ENCODE measurements around the gene STARD3. TPM values are rescaled to one million over a fixed set of nuclear protein-coding genes. Genes with fewer than 3 reads are reported as not detected.
A peak's percentile ranks its signal among the peaks of the same experiment; 100 is the strongest.

The STARD3 gene
- total RNA-seq, 1 donor from 2014 or later: 11.5 TPM

GRCh38 chr17:39634384-39634871 is 2.5 kb upstream of the STARD3 start:
- H3K4me3 ChIP-seq (ENCODE audit: low read length in 3 of 3): no peak overlapping the region
- peaks cover 0 to 2% (median 0%) of the 10 kb centered on the region in 3 donors for H3K36me3 ChIP-seq (ENCODE audit: control insufficient read depth in 3 of 3, insufficient read depth in 3 of 3, low read length in 3 of 3)
- peak overlapping the region in 1 of 3 donors; percentile 16 for H3K9ac ChIP-seq (ENCODE audit: low read depth in 1 of 3, low read length in 3 of 3)

DNA sequence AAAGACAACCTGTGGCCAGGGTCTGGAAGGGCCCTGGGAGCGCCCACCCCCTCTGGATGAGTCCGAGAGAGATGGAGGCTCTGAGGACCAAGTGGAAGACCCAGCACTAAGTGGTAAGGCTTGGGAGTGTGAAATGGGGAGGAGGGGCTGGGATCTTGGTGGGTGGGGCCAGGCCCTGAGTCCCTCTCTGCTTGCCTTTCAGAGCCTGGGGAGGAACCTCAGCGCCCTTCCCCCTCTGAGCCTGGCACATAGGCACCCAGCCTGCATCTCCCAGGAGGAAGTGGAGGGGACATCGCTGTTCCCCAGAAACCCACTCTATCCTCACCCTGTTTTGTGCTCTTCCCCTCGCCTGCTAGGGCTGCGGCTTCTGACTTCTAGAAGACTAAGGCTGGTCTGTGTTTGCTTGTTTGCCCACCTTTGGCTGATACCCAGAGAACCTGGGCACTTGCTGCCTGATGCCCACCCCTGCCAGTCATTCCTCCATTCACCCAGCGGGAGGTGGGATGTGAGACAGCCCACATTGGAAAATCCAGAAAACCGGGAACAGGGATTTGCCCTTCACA is 1.2 kb upstream of the STARD3 start:
- H3K27me3 ChIP-seq (ENCODE audit: control insufficient read depth in 3 of 3, insufficient read depth in 3 of 3, low read length in 3 of 3): peaks cover 0 to 17% (median 14%) of the 10 kb centered on the region in 3 donors
- peaks cover 0 to 2% (median 0%) of the 10 kb centered on the region in 3 donors for H3K36me3 ChIP-seq (ENCODE audit: control insufficient read depth in 3 of 3, insufficient read depth in 3 of 3, low read length in 3 of 3)
- peak overlapping the region in 1 of 3 donors; percentile 97 for H3K9ac ChIP-seq (ENCODE audit: low read depth in 1 of 3, low read length in 3 of 3)
- H3K27ac ChIP-seq (ENCODE audit: low read depth, low read length): peak overlapping the region; percentile 93
- H3K4me3 ChIP-seq (ENCODE audit: low read length in 3 of 3): peak overlapping the region in 1 of 3 donors; percentile 95
- peaks cover 30 to 60% (median 42%) of the 10 kb centered on the region in 3 donors for H3K4me1 ChIP-seq (ENCODE audit: control insufficient read depth in 3 of 3, insufficient read depth in 3 of 3, low read length in 3 of 3)
- H3K9me3 ChIP-seq (ENCODE audit: control insufficient read depth in 3 of 3, low read length in 3 of 3): no peaks in the 10 kb centered on the region

More at GRCh38 chr17:39634384-39634871, 2.5 kb upstream of the STARD3 start:
- H3K9me3 ChIP-seq (ENCODE audit: control insufficient read depth in 3 of 3, low read length in 3 of 3): no peaks in the 10 kb centered on the region
- peaks cover 6 to 27% (median 24%) of the 10 kb centered on the region in 3 donors for H3K27me3 ChIP-seq (ENCODE audit: control insufficient read depth in 3 of 3, insufficient read depth in 3 of 3, low read length in 3 of 3)
- peaks cover 26 to 48% (median 31%) of the 10 kb centered on the region in 3 donors for H3K4me1 ChIP-seq (ENCODE audit: control insufficient read depth in 3 of 3, insufficient read depth in 3 of 3, low read length in 3 of 3)
- H3K27ac ChIP-seq (ENCODE audit: low read depth, low read length): no peak overlapping the region

- Histone ChIP-seq H3K27me3 (ENCODE audit: control insufficient read depth in 3 of 3, insufficient read depth in 3 of 3, low read length in 3 of 3) (peaks cover 0 to 12% (median 7%) of the 10 kb centered on the region in 3 donors), H3K9ac (ENCODE audit: low read depth in 1 of 3, low read length in 3 of 3) (peak overlapping the region; percentile 95 to 97 (median 97)), H3K4me3 (ENCODE audit: low read length in 3 of 3) (peak overlapping the region; percentile 89 to 95 (median 94)), H3K9me3 (ENCODE audit: control insufficient read depth in 3 of 3, low read length in 3 of 3) (no peaks in the 10 kb centered on the region), H3K27ac (ENCODE audit: low read depth, low read length) (peak overlapping the region; percentile 93), H3K4me1 (ENCODE audit: control insufficient read depth in 3 of 3, insufficient read depth in 3 of 3, low read length in 3 of 3) (peaks cover 30 to 69% (median 47%) of the 10 kb centered on the region in 3 donors), H3K36me3 (ENCODE audit: control insufficient read depth in 3 of 3, insufficient read depth in 3 of 3, low read length in 3 of 3) (peaks cover 0 to 2% (median 0%) of the 10 kb centered on the region in 3 donors)
Measured at GRCh38 chr17:39636587-39636926, 387 bp upstream of the STARD3 start.

- peaks cover 0 to 2% (median 2%) of the 10 kb centered on the region in 3 donors for H3K36me3 ChIP-seq (ENCODE audit: control insufficient read depth in 3 of 3, insufficient read depth in 3 of 3, low read length in 3 of 3)
- no peaks in the 10 kb centered on the region for H3K27me3 ChIP-seq (ENCODE audit: control insufficient read depth in 3 of 3, insufficient read depth in 3 of 3, low read length in 3 of 3)
- H3K9me3 ChIP-seq (ENCODE audit: control insufficient read depth in 3 of 3, low read length in 3 of 3): no peaks in the 10 kb centered on the region
- peak overlapping the region; percentile 89 to 95 (median 94) for H3K4me3 ChIP-seq (ENCODE audit: low read length in 3 of 3)
- H3K9ac ChIP-seq (ENCODE audit: low read depth in 1 of 3, low read length in 3 of 3): peak overlapping the region; percentile 95 to 97 (median 97)
- H3K4me1 ChIP-seq (ENCODE audit: control insufficient read depth in 3 of 3, insufficient read depth in 3 of 3, low read length in 3 of 3): peaks cover 38 to 86% (median 63%) of the 10 kb centered on the region in 3 donors
- no peak overlapping the region for H3K27ac ChIP-seq (ENCODE audit: low read depth, low read length)
Measured at GRCh38 chr17:39638317-39638716, 1.4 kb downstream of the STARD3 start.

DNA sequence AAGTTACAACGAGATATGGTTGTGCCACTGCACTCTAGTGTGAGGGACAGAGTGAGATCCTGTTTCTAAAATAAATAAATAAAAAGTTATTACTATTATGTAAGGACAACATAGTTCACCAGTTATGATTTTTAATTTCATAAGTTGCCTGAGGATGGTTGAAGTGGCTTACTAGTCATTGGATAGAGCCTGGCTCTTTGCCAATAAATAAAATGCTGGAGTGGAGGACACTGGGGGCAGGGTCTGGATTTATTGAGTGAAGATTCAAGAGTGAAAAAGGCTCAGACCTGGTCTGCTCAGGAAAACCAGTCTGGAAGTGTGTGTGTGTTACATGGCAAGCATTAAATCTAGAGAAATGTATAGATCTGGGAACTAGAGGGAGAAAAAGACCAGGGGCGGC is 2.1 kb downstream of the STARD3 start:
- Histone ChIP-seq H3K4me1 (ENCODE audit: control insufficient read depth in 3 of 3, insufficient read depth in 3 of 3, low read length in 3 of 3) (peaks cover 38 to 93% (median 63%) of the 10 kb centered on the region in 3 donors), H3K27me3 (ENCODE audit: control insufficient read depth in 3 of 3, insufficient read depth in 3 of 3, low read length in 3 of 3) (no peaks in the 10 kb centered on the region), H3K4me3 (ENCODE audit: low read length in 3 of 3) (no peak overlapping the region), H3K27ac (ENCODE audit: low read depth, low read length) (no peak overlapping the region), H3K36me3 (ENCODE audit: control insufficient read depth in 3 of 3, insufficient read depth in 3 of 3, low read length in 3 of 3) (peaks cover 0 to 2% (median 2%) of the 10 kb centered on the region in 3 donors), H3K9ac (ENCODE audit: low read depth in 1 of 3, low read length in 3 of 3) (peak overlapping the region in 1 of 3 donors; percentile 57), H3K9me3 (ENCODE audit: control insufficient read depth in 3 of 3, low read length in 3 of 3) (no peaks in the 10 kb centered on the region)

GRCh38 chr17:39639566-39640458 is 2.9 kb downstream of the STARD3 start:
- Histone ChIP-seq H3K9me3 (ENCODE audit: control insufficient read depth in 3 of 3, low read length in 3 of 3) (no peaks in the 10 kb centered on the region), H3K4me1 (ENCODE audit: control insufficient read depth in 3 of 3, insufficient read depth in 3 of 3, low read length in 3 of 3) (peaks cover 38 to 90% (median 62%) of the 10 kb centered on the region in 3 donors), H3K4me3 (ENCODE audit: low read length in 3 of 3) (no peak overlapping the region), H3K9ac (ENCODE audit: low read depth in 1 of 3, low read length in 3 of 3) (peak overlapping the region in 2 of 3 donors; percentile 14 to 57), H3K27ac (ENCODE audit: low read depth, low read length) (no peak overlapping the region), H3K36me3 (ENCODE audit: control insufficient read depth in 3 of 3, insufficient read depth in 3 of 3, low read length in 3 of 3) (peaks cover 0 to 2% (median 2%) of the 10 kb centered on the region in 3 donors), H3K27me3 (ENCODE audit: control insufficient read depth in 3 of 3, insufficient read depth in 3 of 3, low read length in 3 of 3) (no peaks in the 10 kb centered on the region)

DNA sequence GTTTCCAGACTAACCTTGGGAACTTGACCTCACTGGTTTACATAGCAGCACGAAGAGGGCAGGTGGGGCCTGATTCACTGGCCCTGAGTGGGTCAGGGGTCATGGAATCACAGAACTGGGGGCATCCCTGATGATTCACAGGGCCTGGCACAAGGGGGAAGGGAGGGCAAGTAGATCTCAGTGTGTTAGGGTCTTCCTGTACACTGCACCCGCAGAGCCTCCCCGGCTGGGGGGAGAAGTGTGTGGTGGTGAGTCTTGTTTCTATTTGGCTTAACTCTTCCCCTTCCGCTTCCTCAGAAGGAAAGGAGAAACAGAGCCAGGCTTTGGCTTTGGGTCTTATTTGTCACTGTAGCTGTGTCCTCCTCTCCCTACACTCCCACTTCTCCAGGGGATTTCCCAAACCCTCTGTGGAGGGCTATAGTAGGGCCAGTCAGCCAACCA is 3.7 kb downstream of the STARD3 start:
- no peak overlapping the region for H3K4me3 ChIP-seq (ENCODE audit: low read length in 3 of 3)
- peaks cover 38 to 84% (median 62%) of the 10 kb centered on the region in 3 donors for H3K4me1 ChIP-seq (ENCODE audit: control insufficient read depth in 3 of 3, insufficient read depth in 3 of 3, low read length in 3 of 3)
- H3K27me3 ChIP-seq (ENCODE audit: control insufficient read depth in 3 of 3, insufficient read depth in 3 of 3, low read length in 3 of 3): no peaks in the 10 kb centered on the region
- peak overlapping the region in 1 of 3 donors; percentile 25 for H3K9ac ChIP-seq (ENCODE audit: low read depth in 1 of 3, low read length in 3 of 3)
- H3K9me3 ChIP-seq (ENCODE audit: control insufficient read depth in 3 of 3, low read length in 3 of 3): no peaks in the 10 kb centered on the region
- H3K27ac ChIP-seq (ENCODE audit: low read depth, low read length): no peak overlapping the region
- peaks cover 0 to 2% (median 2%) of the 10 kb centered on the region in 3 donors for H3K36me3 ChIP-seq (ENCODE audit: control insufficient read depth in 3 of 3, insufficient read depth in 3 of 3, low read length in 3 of 3)

GRCh38 chr17:39641097-39641496 is 4.2 kb downstream of the STARD3 start:
- Histone ChIP-seq H3K36me3 (ENCODE audit: control insufficient read depth in 3 of 3, insufficient read depth in 3 of 3, low read length in 3 of 3) (peaks cover 0 to 2% (median 2%) of the 10 kb centered on the region in 3 donors), H3K9me3 (ENCODE audit: control insufficient read depth in 3 of 3, low read length in 3 of 3) (no peaks in the 10 kb centered on the region), H3K4me3 (ENCODE audit: low read length in 3 of 3) (no peak overlapping the region), H3K9ac (ENCODE audit: low read depth in 1 of 3, low read length in 3 of 3) (peak overlapping the region in 2 of 3 donors; percentile 25 to 27), H3K27me3 (ENCODE audit: control insufficient read depth in 3 of 3, insufficient read depth in 3 of 3, low read length in 3 of 3) (no peaks in the 10 kb centered on the region), H3K27ac (ENCODE audit: low read depth, low read length) (no peak overlapping the region), H3K4me1 (ENCODE audit: control insufficient read depth in 3 of 3, insufficient read depth in 3 of 3, low read length in 3 of 3) (peaks cover 35 to 79% (median 60%) of the 10 kb centered on the region in 3 donors)

DNA sequence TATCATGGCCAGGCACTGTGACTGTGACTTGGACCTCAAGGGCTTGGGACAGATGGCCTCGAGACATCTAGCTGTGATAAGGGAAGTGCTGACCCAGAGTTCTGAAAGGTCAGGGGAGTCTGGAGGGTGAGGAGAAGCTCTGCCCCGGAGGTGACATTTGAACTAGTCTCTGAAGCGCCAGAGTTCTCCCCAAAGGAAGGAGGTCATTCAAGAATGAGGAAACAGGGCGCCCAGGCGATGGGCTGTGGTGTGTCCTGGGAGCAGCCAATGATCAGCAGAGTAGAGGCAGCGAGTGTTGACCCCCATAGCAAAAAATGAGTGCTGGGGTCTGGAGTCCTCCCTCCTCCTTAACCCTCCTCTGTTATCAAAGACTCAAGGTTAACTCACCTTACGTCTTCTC is 4.9 kb downstream of the STARD3 start:
- no peak overlapping the region for H3K4me3 ChIP-seq (ENCODE audit: low read length in 3 of 3)
- peaks cover 29 to 71% (median 54%) of the 10 kb centered on the region in 3 donors for H3K4me1 ChIP-seq (ENCODE audit: control insufficient read depth in 3 of 3, insufficient read depth in 3 of 3, low read length in 3 of 3)
- H3K9ac ChIP-seq (ENCODE audit: low read depth in 1 of 3, low read length in 3 of 3): peak overlapping the region in 1 of 3 donors; percentile 50
- peaks cover 0 to 2% (median 2%) of the 10 kb centered on the region in 3 donors for H3K36me3 ChIP-seq (ENCODE audit: control insufficient read depth in 3 of 3, insufficient read depth in 3 of 3, low read length in 3 of 3)
- no peaks in the 10 kb centered on the region for H3K27me3 ChIP-seq (ENCODE audit: control insufficient read depth in 3 of 3, insufficient read depth in 3 of 3, low read length in 3 of 3)
- H3K9me3 ChIP-seq (ENCODE audit: control insufficient read depth in 3 of 3, low read length in 3 of 3): no peaks in the 10 kb centered on the region
- H3K27ac ChIP-seq (ENCODE audit: low read depth, low read length): no peak overlapping the region
